ENCODE measurements around the gene NT5DC2. TPM values are rescaled to one million over a fixed set of nuclear protein-coding genes. Genes with fewer than 3 reads are reported as not detected.

Gene NT5DC2
- polyA plus RNA-seq, 1 experiment = 186 TPM

DNA sequence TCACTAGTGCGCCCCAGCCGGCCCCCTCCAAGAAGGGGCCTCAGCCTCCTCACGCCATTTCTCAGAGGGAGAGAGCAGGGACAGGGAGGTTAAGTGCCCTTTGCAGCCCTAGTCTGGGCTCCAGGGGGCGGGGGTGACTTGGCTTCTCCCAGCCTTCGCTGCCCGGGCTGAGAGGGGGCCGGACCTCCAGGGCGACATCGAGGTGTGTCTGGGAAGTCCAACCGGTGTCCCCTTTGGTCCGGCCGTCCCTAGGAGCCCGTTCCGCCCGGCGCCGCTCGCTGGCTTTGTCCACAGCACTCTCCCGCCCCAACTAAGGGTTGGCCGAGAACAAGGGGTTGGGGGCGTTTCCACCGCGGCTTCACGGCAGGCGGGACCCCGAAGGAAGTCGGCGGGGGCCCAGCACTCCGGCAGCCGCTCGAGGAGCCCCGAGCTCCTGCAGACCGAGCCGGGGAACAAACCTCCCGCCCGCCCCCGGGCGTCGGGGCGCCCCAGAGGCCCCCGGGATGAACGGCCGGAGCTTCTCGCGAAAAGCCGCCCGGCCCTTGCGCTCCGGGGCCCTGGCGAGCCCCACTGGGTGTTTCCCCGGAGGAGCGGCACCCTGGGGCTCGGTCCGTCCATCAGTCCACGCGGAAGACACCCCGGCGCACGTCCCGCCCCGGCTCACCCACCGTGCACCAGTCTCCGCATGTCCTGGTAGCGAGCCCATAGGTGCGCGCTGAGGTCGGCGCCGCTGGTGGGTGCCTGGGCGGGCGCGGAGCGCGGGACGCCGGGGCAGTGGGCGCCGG is 627 bp downstream of the NT5DC2 start:
- ChIA-PET CTCF (interaction anchor here (0.7 kb wide), 1 partner anchor 96 kb away, joined by 3 read pairs; no protein-coding TSS in a partner anchor), POLR2A (no interaction called here)
- no peak for DNase-seq (ENCODE audit: low read depth)

GRCh38 chr3:52532517-52532837 is 1.2 kb downstream of the NT5DC2 start:
- Histone ChIP-seq H3K36me3 (ENCODE audit: control insufficient read depth, insufficient read depth, low read length) (peaks cover 17% of the 10 kb centered on the region), H3K4me3 (ENCODE audit: low read depth, low read length) (peak overlapping the region; percentile 78), H3K27me3 (ENCODE audit: control insufficient read depth, insufficient read depth, low read length) (no peaks in the 10 kb centered on the region)
- no peak for DNase-seq (ENCODE audit: low read depth)
- CTCF ChIA-PET = interaction anchor here (0.7 kb wide), 1 partner anchor 96 kb away, joined by 3 read pairs; no protein-coding TSS in a partner anchor
- no peak for TF ChIP-seq CTCF (IDR thresholded peaks at IDR 0.05; ENCODE audit: insufficient read depth, low read depth, low read length)
- POLR2A ChIA-PET = no interaction called here

More for the DNA sequence above, 627 bp downstream of the NT5DC2 start:
- Histone ChIP-seq H3K4me3 (ENCODE audit: low read depth, low read length) (peak overlapping the region; percentile 78), H3K36me3 (ENCODE audit: control insufficient read depth, insufficient read depth, low read length) (peaks cover 12% of the 10 kb centered on the region), H3K27me3 (ENCODE audit: control insufficient read depth, insufficient read depth, low read length) (no peaks in the 10 kb centered on the region)
- no peak for TF ChIP-seq CTCF (IDR thresholded peaks at IDR 0.05; ENCODE audit: insufficient read depth, low read depth, low read length)

GRCh38 chr3:52531860-52532516 is 1.7 kb downstream of the NT5DC2 start:
- Histone ChIP-seq H3K36me3 (ENCODE audit: control insufficient read depth, insufficient read depth, low read length) (peaks cover 21% of the 10 kb centered on the region), H3K4me3 (ENCODE audit: low read depth, low read length) (peak overlapping the region; percentile 78), H3K27me3 (ENCODE audit: control insufficient read depth, insufficient read depth, low read length) (no peaks in the 10 kb centered on the region)
- CTCF ChIA-PET = interaction anchor here (0.7 kb wide), 1 partner anchor 95 kb away, joined by 3 read pairs; no protein-coding TSS in a partner anchor
- no peak for DNase-seq (ENCODE audit: low read depth)
- TF ChIP-seq CTCF (IDR thresholded peaks at IDR 0.05; ENCODE audit: insufficient read depth, low read depth, low read length) = no peak
- POLR2A ChIA-PET = no interaction called here

DNA sequence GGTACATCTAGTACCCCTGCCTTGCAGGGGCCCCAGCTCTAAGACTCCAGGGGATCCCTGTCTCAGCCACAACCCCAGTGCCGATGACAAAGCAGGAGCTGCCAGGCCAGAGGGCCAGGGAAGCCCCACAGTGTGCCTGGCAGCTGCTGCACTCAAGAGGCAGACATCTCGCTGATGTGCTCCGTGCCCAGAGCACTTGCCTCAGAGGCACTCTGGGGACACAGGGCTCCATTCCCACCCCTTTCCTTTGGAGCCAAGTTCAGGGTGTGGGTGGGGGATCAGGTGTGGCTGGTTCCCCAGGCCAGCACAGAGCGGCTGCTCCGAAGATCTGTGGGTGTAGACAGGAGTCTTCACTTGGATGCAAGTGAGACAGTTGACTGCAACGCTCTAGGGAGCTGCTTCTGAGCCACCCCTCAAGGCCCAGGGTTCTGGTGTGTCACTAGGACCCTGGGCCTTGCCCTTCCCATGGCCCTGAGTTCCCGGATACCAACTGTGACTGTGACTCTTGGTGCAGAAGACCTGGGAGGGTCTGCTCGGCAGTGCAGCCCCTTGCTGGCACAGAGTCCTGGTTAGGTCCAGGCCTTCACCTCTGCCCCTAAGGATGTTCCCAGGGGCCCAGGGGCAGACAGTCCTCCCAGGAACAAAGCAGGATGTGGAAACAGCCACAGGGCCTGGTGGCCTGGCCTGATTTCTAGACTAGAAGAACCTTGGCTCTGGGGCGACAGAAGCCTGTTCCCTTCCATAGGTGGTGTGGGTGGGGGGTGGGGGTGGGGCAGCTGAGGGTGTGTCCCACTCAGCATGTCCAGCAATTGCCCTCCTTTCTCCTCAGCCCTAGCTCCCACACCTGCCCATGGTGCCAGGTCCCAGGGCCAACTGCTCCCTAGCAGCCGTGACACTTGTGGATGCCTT is 2.5 kb downstream of the NT5DC2 start:
- peaks cover 27% of the 10 kb centered on the region for H3K36me3 ChIP-seq (ENCODE audit: control insufficient read depth, insufficient read depth, low read length)
- no peak for DNase-seq (ENCODE audit: low read depth)
- no peak for TF ChIP-seq CTCF (IDR thresholded peaks at IDR 0.05; ENCODE audit: insufficient read depth, low read depth, low read length)
- CTCF ChIA-PET = no interaction called here
- H3K27me3 ChIP-seq (ENCODE audit: control insufficient read depth, insufficient read depth, low read length) = no peaks in the 10 kb centered on the region
- POLR2A ChIA-PET = no interaction called here
- H3K4me3 ChIP-seq (ENCODE audit: low read depth, low read length) = no peak overlapping the region

Measured in BJ (cell line).